ENCODE measurements around the gene CENPP.

- TF ChIP-seq CTCF (IDR thresholded peaks at IDR 0.05; ENCODE audit: low read length) (no peak), EZH2 (IDR thresholded peaks at IDR 0.05; ENCODE audit: borderline replicate concordance, low read length) (no peak)
These were observed 290.5 kb downstream of the CENPP start for GRCh38 chr9:92616199-92616641.

Measured in OCI-LY1 (cell line).